ENCODE measurements around the gene NFIL3.

GRCh38 chr9:91405343-91406077, 18.1 kb downstream of the NFIL3 start:
- TF ChIP-seq, protein P1, sequence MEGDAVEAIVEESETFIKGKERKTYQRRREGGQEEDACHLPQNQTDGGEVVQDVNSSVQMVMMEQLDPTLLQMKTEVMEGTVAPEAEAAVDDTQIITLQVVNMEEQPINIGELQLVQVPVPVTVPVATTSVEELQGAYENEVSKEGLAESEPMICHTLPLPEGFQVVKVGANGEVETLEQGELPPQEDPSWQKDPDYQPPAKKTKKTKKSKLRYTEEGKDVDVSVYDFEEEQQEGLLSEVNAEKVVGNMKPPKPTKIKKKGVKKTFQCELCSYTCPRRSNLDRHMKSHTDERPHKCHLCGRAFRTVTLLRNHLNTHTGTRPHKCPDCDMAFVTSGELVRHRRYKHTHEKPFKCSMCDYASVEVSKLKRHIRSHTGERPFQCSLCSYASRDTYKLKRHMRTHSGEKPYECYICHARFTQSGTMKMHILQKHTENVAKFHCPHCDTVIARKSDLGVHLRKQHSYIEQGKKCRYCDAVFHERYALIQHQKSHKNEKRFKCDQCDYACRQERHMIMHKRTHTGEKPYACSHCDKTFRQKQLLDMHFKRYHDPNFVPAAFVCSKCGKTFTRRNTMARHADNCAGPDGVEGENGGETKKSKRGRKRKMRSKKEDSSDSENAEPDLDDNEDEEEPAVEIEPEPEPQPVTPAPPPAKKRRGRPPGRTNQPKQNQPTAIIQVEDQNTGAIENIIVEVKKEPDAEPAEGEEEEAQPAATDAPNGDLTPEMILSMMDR (IDR thresholded peaks at IDR 0.05) = no peak
- TF ChIP-seq POLR2A (IDR thresholded peaks at IDR 0.05) = no peak

All from heart left ventricle (tissue), 13 donors.